CD4-positive, alpha-beta T cell (primary cell): ENCODE results near the gene FADS1. TPM values are rescaled to one million over a fixed set of nuclear protein-coding genes. Genes with fewer than 3 reads are reported as not detected.

Source experiments
- ATAC-seq: fragments of 200-7000 bp; cut with Tn5 transposase; one replicate; pipeline ENCODE4 v1.10.0; 2022; ENCODE audit warnings: mild to moderate bottlenecking; ENCODE audit not compliant: poor library complexity
- CTCF ChIA-PET: fragments of 350-600 bp; sonication (Branson Sonifier 250); formaldehyde crosslinking; loops from one replicate; lab custom pipeline; 2021; ENCODE audit warnings: antibody characterized with exemption, inconsistent platforms; lab: Charles Lee
- POLR2A ChIA-PET: fragments of 350-600 bp; sonication (Branson Sonifier 250); formaldehyde crosslinking; loops from one replicate; lab custom pipeline; 2021; ENCODE audit warnings: antibody characterized with exemption, inconsistent platforms; lab: Charles Lee
- DNase-seq, 14 experiments: peaks; one replicate each; pipeline ENCODE4 v3.0.0-alpha.2; 2013 to 2020; ENCODE audit warnings: mixed read lengths in 2 of 14
- H3K27ac ChIP-seq, 2 donors: one replicate each; pipeline versions ENCODE4 v1.5.1 to v1.7.0; 2013; ENCODE audit warnings: low read length in 2 of 2, low read depth in 1 of 2, mild to moderate bottlenecking in 1 of 2
- H3K27me3 ChIP-seq, 2 experiments: 1 replicate in 1 of 2; 2 replicates in 1 of 2; pipeline versions ENCODE4 v1.6.1 to v1.7.0; 2013; ENCODE audit warnings: low read length in 2 of 2, control low read depth in 1 of 2, mild to moderate bottlenecking in 1 of 2, moderate library complexity in 1 of 2; ENCODE audit not compliant: insufficient read depth in 2 of 2, control insufficient read depth in 1 of 2
- H3K36me3 ChIP-seq: one replicate; pipeline ENCODE4 v1.6.1; 2013; ENCODE audit warnings: low read length, control low read depth; ENCODE audit not compliant: insufficient read depth
- H3K4me1 ChIP-seq: one replicate; pipeline ENCODE4 v1.6.1; 2013; ENCODE audit warnings: low read length, control low read depth; ENCODE audit not compliant: insufficient read depth
- H3K4me3 ChIP-seq: one replicate; pipeline ENCODE4 v1.5.1; 2013; ENCODE audit warnings: mild to moderate bottlenecking, low read length, moderate library complexity
- H3K9me3 ChIP-seq, 2 experiments: 1 replicate in 1 of 2; 2 replicates in 1 of 2; pipeline versions ENCODE4 v1.6.1 to v1.7.0; 2013; ENCODE audit warnings: low read length in 2 of 2, mild to moderate bottlenecking in 2 of 2, control low read depth in 1 of 2, moderate library complexity in 1 of 2; ENCODE audit not compliant: control insufficient read depth in 1 of 2, insufficient read depth in 1 of 2
- H3K27ac Mint-ChIP-seq: one replicate; pipeline ENCODE4 v1.8.0; 2020; ENCODE audit warnings: mixed read lengths
- H3K27me3 Mint-ChIP-seq: one replicate; pipeline ENCODE4 v1.8.0; 2021; ENCODE audit warnings: mixed read lengths
- H3K36me3 Mint-ChIP-seq: one replicate; pipeline ENCODE4 v1.8.0; 2021; ENCODE audit warnings: low read depth, mixed read lengths
- H3K4me1 Mint-ChIP-seq: one replicate; pipeline ENCODE4 v1.8.0; 2021; ENCODE audit warnings: low read depth, mixed read lengths
- H3K4me3 Mint-ChIP-seq: one replicate; pipeline ENCODE4 v1.8.0; 2020; ENCODE audit warnings: mild to moderate bottlenecking, mixed read lengths
- H3K9me3 Mint-ChIP-seq: one replicate; pipeline ENCODE4 v1.8.0; 2020; ENCODE audit warnings: mixed read lengths
- CTCF ChIP-seq: fragments of 200-600 bp; IDR thresholded peaks from one replicate; pipeline ENCODE4 v1.8.0; 2022; ENCODE audit warnings: antibody characterized with exemption, mild to moderate bottlenecking
- intact Hi-C, 2 experiments: fragments of 100-400 bp; cut with DNase I in 1 of 2; cut with micrococcal nuclease in 1 of 2; formaldehyde crosslinking; loops; one replicate each; pipeline versions ENCODE4 v1.15.1 to v1.9.0; 2023 to 2025; cut with DNase I, micrococcal nuclease
- total RNA-seq, 174 experiments: library from RNA in 2 of 174; stranded (reverse) in 2 of 174; gene quantifications; one replicate each; pipeline ENCODE4 v1.2.3 and lab custom pipeline; 2021 to 2026

The FADS1 gene
- total RNA-seq, 2 experiments from 2014 or later, result 0.56 to 0.77 TPM

GRCh38 chr11:61828629-61829407 is 12.0 kb upstream of the FADS1 start:
- DNase-seq (peak in 7 of 14 experiments; percentile 8 to 57 (median 27)), ATAC-seq (peak; percentile 48)
- no peak overlapping the region for H3K27ac Mint-ChIP-seq
- CTCF ChIA-PET, result interaction anchor here (1.5 to 3.7 kb wide), 3 partner anchors 13 to 253 kb away, joined by 4 to 18 read pairs (median 12); partner anchors contain the start of gene FADS1
- peaks cover 72% of the 10 kb centered on the region for H3K27me3 Mint-ChIP-seq
- peak overlapping the region; percentile 85 for H3K4me3 Mint-ChIP-seq
- no peaks in the 10 kb centered on the region for H3K36me3 Mint-ChIP-seq
- no peaks in the 10 kb centered on the region for H3K9me3 Mint-ChIP-seq
- Histone ChIP-seq H3K27ac (no peak overlapping the region), H3K9me3 (peaks cover 0 to 11% of the 10 kb centered on the region in 2 experiments), H3K36me3 (no peaks in the 10 kb centered on the region), H3K27me3 (peaks cover 15 to 29% of the 10 kb centered on the region in 2 experiments), H3K4me3 (peak overlapping the region; percentile 64), H3K4me1 (peaks cover 32% of the 10 kb centered on the region)
- TF ChIP-seq CTCF, result peak; percentile 29
- POLR2A ChIA-PET, result interaction anchor here (0.7 to 1.4 kb wide), 2 partner anchors 14 to 554 kb away, joined by 3 read pairs; no protein-coding TSS in a partner anchor
- peaks cover 23% of the 10 kb centered on the region for H3K4me1 Mint-ChIP-seq
- intact Hi-C loops, result no loop called here

DNA sequence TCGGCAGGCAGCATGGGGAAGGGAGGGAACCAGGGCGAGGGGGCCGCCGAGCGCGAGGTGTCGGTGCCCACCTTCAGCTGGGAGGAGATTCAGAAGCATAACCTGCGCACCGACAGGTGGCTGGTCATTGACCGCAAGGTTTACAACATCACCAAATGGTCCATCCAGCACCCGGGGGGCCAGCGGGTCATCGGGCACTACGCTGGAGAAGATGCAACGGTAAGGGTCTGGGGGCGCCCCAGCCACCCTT is 11.5 kb upstream of the FADS1 start:
- no peak overlapping the region for H3K27ac ChIP-seq
- Mint-ChIP-seq H3K4me1 (peaks cover 17% of the 10 kb centered on the region), H3K9me3 (no peaks in the 10 kb centered on the region), H3K27me3 (peaks cover 67% of the 10 kb centered on the region), H3K27ac (no peak overlapping the region), H3K4me3 (peak overlapping the region; percentile 85), H3K36me3 (no peaks in the 10 kb centered on the region)
- ChIA-PET CTCF (interaction anchor here (1.5 to 3.7 kb wide), 3 partner anchors 12 to 254 kb away, joined by 4 to 18 read pairs (median 12); partner anchors contain the start of gene FADS1), POLR2A (interaction anchor here (1.4 kb wide), 1 partner anchor 14 kb away, joined by 3 read pairs; no protein-coding TSS in a partner anchor)
- ATAC-seq (no peak), DNase-seq (peak in 1 of 14 experiments; percentile 6)
- intact Hi-C loops, result no loop called here
- no peaks in the 10 kb centered on the region for H3K36me3 ChIP-seq
- H3K4me3 ChIP-seq, result peak overlapping the region; percentile 64
- H3K27me3 ChIP-seq, result peaks cover 15 to 29% of the 10 kb centered on the region in 2 experiments
- H3K4me1 ChIP-seq, result peaks cover 30% of the 10 kb centered on the region
- peaks cover 0 to 11% of the 10 kb centered on the region in 2 experiments for H3K9me3 ChIP-seq
- no peak for TF ChIP-seq CTCF

GRCh38 chr11:61827571-61828378 is 11.0 kb upstream of the FADS1 start, which contains the start of gene FADS2:
Gene FADS2 (plus strand): TSS chr11:61828300. CDS start chr11:61828391, 91 bp downstream.
- H3K27ac ChIP-seq, result peak within 1 kb of the TSS in 1 of 2 donors; percentile 25
- H3K27me3 ChIP-seq, result peaks cover 15 to 29% of the 10 kb centered on the region in 2 experiments
- peak; percentile 80 for ATAC-seq
- no peak for TF ChIP-seq CTCF
- H3K36me3 Mint-ChIP-seq, result no peaks in the 10 kb centered on the region
- DNase-seq, result peak in 13 of 14 experiments; percentile 23 to 88 (median 49)
- H3K9me3 ChIP-seq, result peaks cover 0 to 11% of the 10 kb centered on the region in 2 experiments
- ChIA-PET CTCF (interaction anchor here (1.5 to 3.7 kb wide), 3 partner anchors 12 to 255 kb away, joined by 4 to 18 read pairs (median 12); partner anchors contain the start of gene FADS1), POLR2A (interaction anchor here (1.4 kb wide), 1 partner anchor 13 kb away, joined by 3 read pairs; no protein-coding TSS in a partner anchor)
- H3K27ac Mint-ChIP-seq, result no peak within 1 kb of the TSS
- H3K4me3 ChIP-seq, result peak within 1 kb of the TSS; percentile 64
- intact Hi-C loops, result no loop called here
- H3K4me3 Mint-ChIP-seq, result peak within 1 kb of the TSS; percentile 85
- H3K36me3 ChIP-seq, result no peaks in the 10 kb centered on the region
- peaks cover 14% of the 10 kb centered on the region for H3K4me1 Mint-ChIP-seq
- H3K27me3 Mint-ChIP-seq, result peaks cover 68% of the 10 kb centered on the region
- peaks cover 30% of the 10 kb centered on the region for H3K4me1 ChIP-seq
- H3K9me3 Mint-ChIP-seq, result no peaks in the 10 kb centered on the region
